Keratinocyte (primary cell): ENCODE results near the gene CDADC1. TPM values are rescaled to one million over a fixed set of nuclear protein-coding genes. Genes with fewer than 3 reads are reported as not detected.

Source experiments
- DNase-seq: peaks from one replicate; pipeline ENCODE4 v3.0.0-alpha.2; 2011; ENCODE audit warnings: low read depth, missing footprints, low spot score
- FAIRE-seq: peaks from 2 replicates; lab custom pipeline; 2011; peaks lifted over from hg19 to GRCh38; lab: Jason Lieb, UNC
- H2AFZ ChIP-seq: 2 replicates; pipeline ENCODE4 v1.6.0; 2012; ENCODE audit warnings: low read length, control low read depth, inconsistent platforms; ENCODE audit not compliant: control insufficient read depth
- H3K27ac ChIP-seq: 2 replicates; pipeline ENCODE4 v1.5.1; 2011; ENCODE audit warnings: low read length; ENCODE audit not compliant: control insufficient read depth, insufficient read depth
- H3K27me3 ChIP-seq: 3 replicates; pipeline ENCODE4 v1.6.0; 2011; ENCODE audit warnings: low read length; ENCODE audit not compliant: control insufficient read depth, insufficient read depth; ENCODE audit errors: extremely low read depth
- H3K36me3 ChIP-seq, 2 experiments: 2 replicates in 1 of 2; 3 replicates in 1 of 2; pipeline ENCODE4 v1.5.1; 2011; ENCODE audit warnings: low read length in 2 of 2, mild to moderate bottlenecking in 1 of 2; ENCODE audit not compliant: control insufficient read depth in 2 of 2, insufficient read depth in 2 of 2; ENCODE audit errors: extremely low read depth in 1 of 2
- H3K4me1 ChIP-seq: 3 replicates; pipeline ENCODE4 v1.5.1; 2011; ENCODE audit warnings: low read length; ENCODE audit not compliant: control insufficient read depth, insufficient read depth; ENCODE audit errors: extremely low read depth
- H3K4me2 ChIP-seq: 3 replicates; pipeline ENCODE4 v1.6.0; 2011; ENCODE audit warnings: low read depth, low read length; ENCODE audit not compliant: control insufficient read depth, insufficient read depth; ENCODE audit errors: extremely low read depth
- H3K4me3 ChIP-seq, 3 experiments: fragments of 200-600 bp in 1 of 3; sonication (generic) in 1 of 3; 2 replicates in 2 of 3; 3 replicates in 1 of 3; pipeline ENCODE4 v1.5.1; 2011 to 2016; ENCODE audit warnings: low read length in 3 of 3, mild to moderate bottlenecking in 3 of 3, control low read depth in 2 of 3, inconsistent platforms in 1 of 3, low read depth in 1 of 3, mixed read lengths in 1 of 3, mixed run types in 1 of 3, moderate library complexity in 1 of 3; ENCODE audit not compliant: control insufficient read depth in 2 of 3, insufficient read depth in 2 of 3; ENCODE audit errors: extremely low read depth in 1 of 3
- H3K79me2 ChIP-seq: 2 replicates; pipeline ENCODE4 v1.6.0; 2012; ENCODE audit warnings: low read length; ENCODE audit not compliant: control insufficient read depth, insufficient read depth
- H3K9ac ChIP-seq: 3 replicates; pipeline ENCODE4 v1.6.0; 2011; ENCODE audit warnings: low read length; ENCODE audit not compliant: control insufficient read depth, insufficient read depth; ENCODE audit errors: extremely low read depth
- H3K9me1 ChIP-seq: 3 replicates; pipeline ENCODE4 v1.6.0; 2011; ENCODE audit warnings: low read length; ENCODE audit not compliant: control insufficient read depth, insufficient read depth; ENCODE audit errors: extremely low read depth
- H3K9me3 ChIP-seq: 2 replicates; pipeline ENCODE4 v1.5.1; 2012; ENCODE audit warnings: low read depth, low read length; ENCODE audit not compliant: control insufficient read depth
- H4K20me1 ChIP-seq: 3 replicates; pipeline ENCODE4 v1.6.0; 2011; ENCODE audit warnings: low read length; ENCODE audit not compliant: control insufficient read depth, insufficient read depth; ENCODE audit errors: extremely low read depth
- EZH2 ChIP-seq: IDR thresholded peaks from one replicate; pipeline ENCODE4 v1.6.1; 2012; ENCODE audit warnings: inconsistent platforms, mild to moderate bottlenecking, low read length, moderate library complexity
- dilution Hi-C: fragments of 300-500 bp; cut with MboI; formaldehyde crosslinking; loops from one replicate; pipeline ENCODE4 v1.7.0; 2020; ENCODE audit warnings: low sequenced_read_pairs; ENCODE audit not compliant: extremely low pct_ligation_motif_present
- polyA plus RNA-seq, 5 experiments: library from polyadenylated mRNA; depleted of rRNA in 3 of 5; stranded (reverse) in 3 of 5; stranded (forward) in 1 of 5; unstranded in 1 of 5; fragments of >200 nt; gene quantifications; 1 replicate in 1 of 5; 2 replicates in 3 of 5; 3 replicates in 1 of 5; pipeline versions ENCODE4 v1.2.1 to v1.2.3, GENCODE V29; 2011 to 2012; ENCODE audit warnings: missing spikeins in 2 of 5, low read depth in 1 of 5, low replicate concordance in 1 of 5
- TF ChIP-seq, protein P1 (sequence below), 3 experiments: IDR thresholded peaks in 1 of 3; conservative IDR thresholded peaks in 1 of 3; optimal IDR thresholded peaks in 1 of 3; 2 replicates in 2 of 3; 3 replicates in 1 of 3; pipeline versions ENCODE3 to v1.5.1; 2011; ENCODE audit warnings: low read length in 3 of 3, mild to moderate bottlenecking in 3 of 3, moderate library complexity in 2 of 3, control low read depth in 1 of 3, inconsistent platforms in 1 of 3; ENCODE audit not compliant: insufficient read depth in 2 of 3; ENCODE audit errors: extremely low read depth in 1 of 3

The CDADC1 gene
- polyA plus RNA-seq, 1 donor (not counting 4 experiments of a cell fraction or from before 2014, with no cell fraction given) = 3.8 TPM

GRCh38 chr13:49305792-49306425, 58.2 kb downstream of the CDADC1 start:
- Histone ChIP-seq H3K9me1 (no peaks in the 10 kb centered on the region), H2AFZ (no peak overlapping the region), H3K9me3 (no peaks in the 10 kb centered on the region), H3K79me2 (no peaks in the 10 kb centered on the region), H3K27me3 (no peaks in the 10 kb centered on the region), H3K4me1 (peaks cover 15% of the 10 kb centered on the region), H3K27ac (no peak overlapping the region), H3K4me3 (no peak overlapping the region), H3K9ac (no peak overlapping the region), H4K20me1 (no peaks in the 10 kb centered on the region), H3K4me2 (no peak overlapping the region), H3K36me3 (peaks cover 0 to 2% of the 10 kb centered on the region in 2 experiments)
- dilution Hi-C loops = loop anchor here (25.0 kb wide), 1 partner anchor 131 kb away; the partner anchor contains the start of genes CAB39L and SETDB2
- no peak for DNase-seq
- no peak for FAIRE-seq
- TF ChIP-seq, protein P1, sequence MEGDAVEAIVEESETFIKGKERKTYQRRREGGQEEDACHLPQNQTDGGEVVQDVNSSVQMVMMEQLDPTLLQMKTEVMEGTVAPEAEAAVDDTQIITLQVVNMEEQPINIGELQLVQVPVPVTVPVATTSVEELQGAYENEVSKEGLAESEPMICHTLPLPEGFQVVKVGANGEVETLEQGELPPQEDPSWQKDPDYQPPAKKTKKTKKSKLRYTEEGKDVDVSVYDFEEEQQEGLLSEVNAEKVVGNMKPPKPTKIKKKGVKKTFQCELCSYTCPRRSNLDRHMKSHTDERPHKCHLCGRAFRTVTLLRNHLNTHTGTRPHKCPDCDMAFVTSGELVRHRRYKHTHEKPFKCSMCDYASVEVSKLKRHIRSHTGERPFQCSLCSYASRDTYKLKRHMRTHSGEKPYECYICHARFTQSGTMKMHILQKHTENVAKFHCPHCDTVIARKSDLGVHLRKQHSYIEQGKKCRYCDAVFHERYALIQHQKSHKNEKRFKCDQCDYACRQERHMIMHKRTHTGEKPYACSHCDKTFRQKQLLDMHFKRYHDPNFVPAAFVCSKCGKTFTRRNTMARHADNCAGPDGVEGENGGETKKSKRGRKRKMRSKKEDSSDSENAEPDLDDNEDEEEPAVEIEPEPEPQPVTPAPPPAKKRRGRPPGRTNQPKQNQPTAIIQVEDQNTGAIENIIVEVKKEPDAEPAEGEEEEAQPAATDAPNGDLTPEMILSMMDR (optimal IDR thresholded peaks at IDR 0.05 in 1 of 3, IDR thresholded peaks at IDR 0.05 in 1 of 3, conservative IDR thresholded peaks at IDR 0.05 in 1 of 3; ENCODE audit: extremely low read depth in 1 of 3, insufficient read depth in 2 of 3, low read length in 3 of 3) = no peak
- no peak for TF ChIP-seq EZH2

GRCh38 chr13:49307365-49307764, 59.6 kb downstream of the CDADC1 start:
- H3K4me1 ChIP-seq = peaks cover 12% of the 10 kb centered on the region

More at GRCh38 chr13:49307365-49307764, 59.6 kb downstream of the CDADC1 start:
- Histone ChIP-seq H3K4me2 (no peak overlapping the region), H3K9ac (no peak overlapping the region), H4K20me1 (no peaks in the 10 kb centered on the region), H3K27ac (no peak overlapping the region), H3K4me3 (no peak overlapping the region), H3K79me2 (no peaks in the 10 kb centered on the region), H2AFZ (no peak overlapping the region), H3K9me3 (no peaks in the 10 kb centered on the region), H3K36me3 (peaks cover 0 to 2% of the 10 kb centered on the region in 2 experiments), H3K9me1 (no peaks in the 10 kb centered on the region), H3K27me3 (no peaks in the 10 kb centered on the region)
- dilution Hi-C loops = loop anchor here (25.0 kb wide), 1 partner anchor 130 kb away; the partner anchor contains the start of genes CAB39L and SETDB2
- FAIRE-seq (no peak), DNase-seq (no peak)
- TF ChIP-seq, protein P1 (optimal IDR thresholded peaks at IDR 0.05 in 1 of 3, IDR thresholded peaks at IDR 0.05 in 1 of 3, conservative IDR thresholded peaks at IDR 0.05 in 1 of 3; ENCODE audit: extremely low read depth in 1 of 3, insufficient read depth in 2 of 3, low read length in 3 of 3) = no peak
- no peak for TF ChIP-seq EZH2
